Right ventricle myocardium inferior (tissue), 1 donor: ENCODE measurements around the gene USP24. TPM values are rescaled to one million over a fixed set of nuclear protein-coding genes. Genes with fewer than 3 reads are reported as not detected.

Experiments
- ATAC-seq: fragments of 200-7000 bp; cut with Tn5 transposase; one replicate; pipeline ENCODE4 v1.9.1; 2020; ENCODE audit warnings: mild to moderate bottlenecking, moderate library complexity
- DNase-seq: peaks from one replicate; pipeline ENCODE4 v3.0.0; 2021; ENCODE audit errors: missing footprints
- intact Hi-C: fragments of 100-400 bp; cut with DNase I; formaldehyde crosslinking; loops from one replicate; pipeline ENCODE4 v1.11.0; 2022
- total RNA-seq: library from RNA; stranded (reverse); fragmentation: NEBNext Ultra II Directional; extraction: Animal tissue kit (Norgen Biotek cat#: 25700); gene quantifications from one replicate; pipeline ENCODE4 v1.2.1, GENCODE V29; 2021
- donor health status: DM: no; HTN: yes; CAD: no; lungs with severe emphysema.

Gene USP24
- total RNA-seq, 1 donor from 2014 or later, result 34.5 TPM

DNA sequence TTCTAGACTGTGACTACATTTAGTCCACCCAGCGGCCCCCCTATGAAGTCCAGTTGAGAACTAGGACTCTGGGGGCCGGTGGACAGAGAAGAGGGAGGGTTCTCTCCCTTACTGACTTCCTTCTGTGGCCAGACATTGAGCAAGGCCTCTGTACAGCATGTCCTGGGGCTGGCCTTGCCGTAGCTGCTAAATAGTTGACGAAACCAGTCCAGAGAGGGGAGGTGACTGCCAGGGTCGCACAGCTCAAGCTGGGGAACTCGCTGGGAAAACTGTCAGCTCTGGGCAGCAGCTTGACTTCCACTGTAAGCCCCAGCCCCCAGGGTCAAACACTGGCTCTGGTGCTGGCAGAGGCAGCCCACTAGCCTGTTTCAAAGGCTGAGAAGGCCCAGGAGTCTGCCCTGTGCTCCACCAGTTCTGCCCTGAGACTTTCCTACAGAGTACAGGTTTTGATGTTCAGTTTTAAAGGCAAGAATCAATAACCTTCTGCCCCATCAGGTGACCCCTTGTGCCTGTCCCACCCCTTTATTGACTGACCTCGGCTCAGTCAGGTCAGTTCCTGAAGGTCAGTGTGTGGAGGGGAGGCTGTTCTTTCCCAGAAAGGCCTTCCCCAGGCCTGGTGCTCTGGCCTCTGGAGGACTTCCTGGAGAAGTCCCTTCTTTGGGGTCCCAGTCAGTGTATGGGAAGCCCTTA is 161.8 kb downstream of the USP24 start:
- ATAC-seq (peak; percentile 37), DNase-seq (no peak)
- intact Hi-C loops, result no loop called here

DNA sequence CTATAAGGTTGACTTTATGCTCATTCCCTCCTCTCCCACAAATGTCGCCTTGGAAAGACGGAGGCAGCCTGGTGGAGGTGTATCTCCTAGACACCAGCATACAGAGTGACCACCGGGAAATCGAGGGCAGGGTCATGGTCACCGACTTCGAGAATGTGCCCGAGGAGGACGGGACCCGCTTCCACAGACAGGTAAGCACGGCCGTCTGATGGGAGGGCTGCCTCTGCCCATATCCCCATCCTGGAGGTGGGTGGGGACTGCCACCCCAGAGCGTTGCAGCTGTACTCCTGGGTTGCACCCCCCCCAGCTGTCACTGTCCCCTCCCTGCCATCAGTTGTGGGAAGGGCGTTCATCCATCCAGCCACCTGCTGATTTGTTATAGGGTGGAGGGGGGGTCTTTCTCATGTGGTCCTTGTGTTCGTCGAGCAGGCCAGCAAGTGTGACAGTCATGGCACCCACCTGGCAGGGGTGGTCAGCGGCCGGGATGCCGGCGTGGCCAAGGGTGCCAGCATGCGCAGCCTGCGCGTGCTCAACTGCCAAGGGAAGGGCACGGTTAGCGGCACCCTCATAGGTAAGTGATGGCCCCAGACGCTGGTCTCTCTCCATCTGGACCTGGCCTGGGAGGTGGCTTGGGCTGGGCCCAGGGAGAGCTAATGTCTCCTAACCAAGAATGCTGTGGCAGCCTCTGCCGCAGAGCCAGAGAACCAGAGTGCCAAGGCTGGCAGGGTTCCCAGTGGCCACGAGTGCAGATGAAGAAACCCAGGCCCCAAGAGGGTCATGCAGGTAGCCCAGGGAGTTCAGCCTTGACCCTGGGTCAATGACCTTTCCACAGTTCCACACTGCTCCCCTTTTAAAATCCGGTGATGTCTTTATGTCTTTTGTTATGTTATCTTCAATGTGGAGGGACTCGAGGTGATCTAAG is 162.7 kb downstream of the USP24 start:
- intact Hi-C loops, result no loop called here
- ATAC-seq (peak; percentile 21), DNase-seq (no peak)

DNA sequence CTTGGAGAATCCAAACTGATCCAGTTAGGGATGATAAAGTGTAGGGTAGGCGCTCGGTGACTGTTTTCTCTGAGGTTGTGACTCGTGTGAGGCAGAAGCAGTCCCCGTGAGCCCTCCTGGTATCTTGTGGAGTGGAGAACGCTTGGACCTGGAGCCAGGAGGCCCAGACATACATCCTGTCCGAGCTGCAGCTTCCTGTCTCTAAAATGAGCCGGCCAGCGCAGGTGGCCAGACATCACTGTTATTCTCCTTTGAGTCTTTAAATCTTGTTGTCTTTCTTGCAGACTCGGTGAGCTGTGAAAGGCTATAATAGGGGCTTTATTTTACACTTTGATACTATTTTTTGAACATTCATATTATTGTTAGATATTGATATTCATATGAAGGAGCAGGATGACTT is 163.5 kb downstream of the USP24 start:
- ATAC-seq (no peak), DNase-seq (no peak)
- intact Hi-C loops, result no loop called here

DNA sequence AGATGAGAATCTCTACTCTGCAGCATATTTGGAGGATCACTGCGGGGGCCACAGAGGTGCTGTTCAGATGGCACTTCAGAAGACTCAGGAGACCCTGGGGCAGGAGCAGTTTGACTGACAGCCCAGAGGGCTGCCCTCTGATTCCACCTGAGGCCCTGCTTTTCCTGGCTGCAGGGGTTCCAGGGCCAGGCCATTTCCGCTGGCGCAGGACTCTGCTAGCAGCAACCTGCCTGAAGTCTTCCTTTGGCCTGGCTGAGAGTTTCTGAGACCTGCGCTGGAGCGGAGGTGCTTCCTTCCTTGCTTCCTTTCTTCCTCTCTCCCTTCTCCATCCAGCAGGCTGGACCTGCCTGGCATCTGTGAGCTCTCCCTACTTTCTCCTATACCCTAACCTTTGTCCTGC is 164.0 kb downstream of the USP24 start:
- intact Hi-C loops, result no loop called here
- DNase-seq (no peak), ATAC-seq (no peak)

DNA sequence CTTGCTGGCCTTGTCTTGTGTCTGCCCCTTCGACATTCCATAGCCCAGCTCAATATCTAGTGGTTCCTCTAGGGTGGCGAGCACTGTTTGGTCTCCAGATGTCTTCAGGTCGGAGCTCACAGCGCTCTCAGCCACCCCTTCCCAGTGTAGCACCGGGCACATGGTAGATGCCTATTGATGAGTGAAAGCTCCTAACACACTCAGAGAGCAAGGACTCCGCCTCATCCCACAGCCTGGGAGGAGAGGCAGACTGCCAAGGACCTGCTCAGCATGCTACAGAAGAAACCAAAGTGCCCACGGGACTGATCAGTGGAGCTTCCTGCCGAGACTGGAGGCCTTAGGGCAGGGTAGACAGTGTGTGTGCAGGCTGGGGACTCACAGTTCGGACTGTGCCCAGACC is 164.9 kb downstream of the USP24 start:
- peak; percentile 15 for ATAC-seq

DNA sequence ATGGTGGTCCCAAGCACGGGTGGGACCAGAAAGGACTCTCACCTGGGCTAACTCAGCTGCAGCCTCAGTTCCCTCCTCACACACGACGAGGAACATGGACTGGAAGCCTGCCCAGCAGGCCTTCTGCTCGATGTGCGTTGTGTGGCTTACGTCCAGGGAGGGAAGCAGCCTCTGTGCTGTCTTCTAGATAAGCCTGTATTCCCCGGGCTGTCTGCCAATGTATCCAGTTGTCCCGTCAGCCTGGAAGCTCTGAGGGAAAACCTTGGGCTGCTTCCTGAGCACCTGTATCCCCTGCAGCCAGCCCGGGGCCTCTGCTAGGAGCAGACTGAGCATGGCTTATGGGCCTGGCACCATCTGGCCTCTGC is 165.3 kb downstream of the USP24 start:
- intact Hi-C loops, result no loop called here
- ATAC-seq (peak; percentile 51), DNase-seq (no peak)

More for the DNA sequence above, 164.9 kb downstream of the USP24 start:
- intact Hi-C loops, result no loop called here
- no peak for DNase-seq

DNA sequence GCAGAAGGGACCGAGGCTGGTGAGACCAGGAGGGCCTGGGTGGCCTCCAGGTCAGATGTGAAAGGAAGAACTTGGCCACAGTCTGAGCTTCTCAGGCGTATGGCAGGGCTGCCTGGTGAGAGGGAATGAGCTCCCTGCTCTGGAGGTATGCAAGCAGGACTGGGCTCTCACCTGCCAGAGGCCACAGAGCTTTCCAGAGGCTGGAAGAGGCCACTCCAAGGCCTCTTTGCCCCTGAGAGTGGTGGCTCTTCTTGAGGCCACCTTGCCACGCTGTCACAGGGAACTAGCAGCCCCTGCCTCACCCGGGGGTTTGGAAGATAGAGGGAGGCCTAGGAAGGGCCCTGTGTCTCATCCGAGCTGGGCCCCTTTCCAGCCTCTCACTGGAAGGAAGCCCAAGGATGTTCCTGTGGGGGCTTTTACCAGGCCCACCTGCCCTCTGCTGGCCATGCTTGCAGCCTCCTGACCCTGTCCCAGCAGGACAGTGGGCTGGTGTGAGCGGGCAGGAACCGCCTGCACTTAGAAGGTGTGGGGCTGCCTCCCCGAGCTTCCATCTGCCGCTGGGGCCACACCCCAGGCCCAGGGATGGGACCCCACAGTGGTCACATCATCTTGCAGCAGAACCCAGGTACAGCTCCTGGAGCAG is 165.8 kb downstream of the USP24 start:
- peak; percentile 3 for ATAC-seq
- intact Hi-C loops, result no loop called here
- DNase-seq, result no peak

DNA sequence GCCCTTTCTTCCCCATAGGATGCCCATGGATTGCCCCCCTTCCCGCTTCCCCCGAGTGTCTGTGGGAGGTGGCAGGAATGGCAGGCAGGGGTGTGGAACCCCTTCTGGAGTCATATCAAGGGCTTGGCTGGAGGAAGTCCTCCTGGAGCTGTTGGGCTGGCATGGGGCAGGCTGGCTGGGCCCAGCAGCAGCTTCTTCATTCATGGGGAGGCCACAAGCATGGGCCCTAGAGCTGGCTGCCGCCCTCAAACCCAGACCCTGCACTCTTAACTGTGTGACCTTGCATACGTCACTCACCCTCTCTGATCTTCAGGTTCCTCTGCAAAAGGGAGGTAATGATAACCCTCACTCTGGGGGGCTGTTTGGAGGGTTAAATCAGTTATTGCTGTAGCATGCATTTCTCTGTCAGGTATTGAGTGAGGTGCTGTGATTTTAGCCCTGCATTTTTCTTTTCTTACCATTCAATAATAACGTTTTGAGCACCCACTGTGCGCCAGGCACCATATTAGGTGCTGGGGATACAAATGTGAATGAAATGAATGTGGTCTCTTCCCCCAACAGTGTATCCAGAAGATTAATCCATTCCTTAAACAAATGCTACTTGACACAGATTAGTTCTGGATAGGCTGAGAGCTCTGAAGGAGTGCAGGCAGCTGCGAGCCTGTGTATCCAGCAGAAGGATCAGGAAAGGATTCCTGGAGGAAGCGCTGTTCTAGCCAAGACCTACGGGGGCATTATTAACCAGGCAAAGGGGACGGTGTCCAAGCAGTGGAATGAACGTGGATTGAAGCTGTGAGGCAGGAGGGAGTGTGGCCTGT is 166.5 kb downstream of the USP24 start:
- ATAC-seq, result no peak
- no peak for DNase-seq
- intact Hi-C loops, result no loop called here

DNA sequence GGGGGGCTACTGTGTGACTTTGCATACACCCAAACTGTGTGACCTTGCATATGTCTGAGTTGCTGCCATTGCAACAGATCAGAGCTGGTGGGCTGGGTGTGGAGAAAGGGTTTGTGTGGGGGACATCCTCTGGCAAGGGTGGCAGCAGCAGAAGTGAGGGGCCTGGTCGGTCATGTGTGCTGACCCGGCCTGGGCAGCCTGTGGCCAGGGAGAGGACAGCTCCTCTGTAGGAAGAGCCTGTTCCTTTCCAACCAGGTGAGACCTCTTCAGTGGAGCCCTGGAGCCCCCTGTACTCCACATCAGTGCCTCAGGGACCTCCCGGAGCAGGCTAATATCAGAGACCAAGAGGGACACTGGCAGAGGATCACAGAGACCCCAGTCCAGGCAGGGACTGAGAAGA is 167.6 kb downstream of the USP24 start:
- no peak for ATAC-seq

DNA sequence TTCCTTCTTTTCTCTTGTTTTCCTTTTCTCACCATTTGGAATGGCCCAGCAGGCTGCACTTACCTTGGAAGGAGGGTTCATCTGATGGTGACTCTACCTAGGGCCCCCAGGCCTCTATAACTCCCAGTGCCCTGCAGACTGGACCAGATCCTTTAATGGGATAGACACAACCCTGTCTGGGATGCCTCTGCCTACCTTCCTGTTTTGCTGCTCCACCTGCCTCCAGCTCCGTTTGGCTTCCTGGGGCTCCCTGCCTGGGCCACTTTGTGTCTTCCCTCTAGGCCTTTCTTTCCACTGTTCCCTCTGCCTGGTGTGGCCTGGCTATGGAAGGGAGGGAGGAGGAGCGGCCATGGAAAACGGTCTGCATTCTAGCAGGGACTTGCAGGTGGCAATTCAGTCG is 168.3 kb downstream of the USP24 start:
- intact Hi-C loops, result no loop called here
- DNase-seq (no peak), ATAC-seq (no peak)

More for the DNA sequence above, 167.6 kb downstream of the USP24 start:
- no peak for DNase-seq
- intact Hi-C loops, result no loop called here

DNA sequence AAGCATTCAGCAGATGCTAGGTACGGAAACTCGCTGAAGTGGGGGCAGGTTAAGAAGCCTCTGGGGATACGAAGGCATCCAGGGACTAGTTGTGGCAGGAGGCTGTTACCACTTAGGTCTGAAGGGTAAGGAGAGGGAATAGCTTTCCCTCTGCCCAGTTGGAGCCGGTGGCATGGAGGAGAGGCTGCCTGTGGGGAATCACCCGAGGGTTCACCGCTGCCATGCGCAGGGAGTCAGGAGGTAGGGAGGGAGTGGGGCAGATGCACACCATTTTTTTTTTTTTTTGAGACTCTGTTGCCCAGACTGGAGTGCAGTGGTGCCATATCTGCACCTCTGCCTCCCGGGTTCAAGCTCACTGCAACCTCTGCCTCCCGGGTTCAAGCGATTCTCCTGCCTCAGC is 169.7 kb downstream of the USP24 start:
- intact Hi-C loops, result no loop called here
- ATAC-seq (no peak), DNase-seq (no peak)

DNA sequence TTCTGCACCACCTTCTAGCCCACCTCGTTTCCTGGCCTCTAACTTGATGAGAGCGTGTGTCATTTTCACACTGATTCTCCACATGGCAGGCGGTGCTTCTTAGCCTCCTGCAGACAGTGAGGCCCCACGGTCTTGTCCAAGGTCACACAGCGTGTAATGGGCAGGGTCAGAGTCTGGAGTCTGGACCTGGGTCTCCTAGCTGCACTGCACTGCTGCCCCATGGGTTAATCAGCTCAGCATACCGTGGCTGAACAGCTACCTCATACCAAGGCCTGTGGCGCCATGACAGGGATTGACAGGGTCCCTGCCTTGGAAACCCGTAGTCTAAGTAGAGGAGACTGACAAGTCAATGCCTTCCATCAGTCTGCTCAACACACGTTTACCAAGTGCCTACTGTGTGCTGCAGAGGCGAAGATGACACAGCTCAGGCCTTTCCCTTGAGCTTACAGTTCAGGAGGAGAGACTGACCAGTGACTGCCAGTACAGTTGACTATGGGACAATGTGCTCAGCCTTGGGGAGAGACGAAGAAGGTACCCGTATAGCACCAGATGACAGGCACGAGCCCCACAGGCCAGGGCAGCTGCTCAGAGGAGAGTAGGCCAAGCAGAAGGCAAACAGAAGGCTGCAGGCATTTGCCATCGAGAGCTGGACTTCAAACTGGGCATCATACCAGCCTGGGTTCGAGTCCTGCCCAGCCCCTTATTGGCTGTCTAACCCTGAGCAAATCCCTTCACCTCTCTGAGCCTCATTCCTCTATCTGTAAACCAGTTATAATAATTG is 170.4 kb downstream of the USP24 start:
- intact Hi-C loops, result no loop called here
- DNase-seq (no peak), ATAC-seq (no peak)

DNA sequence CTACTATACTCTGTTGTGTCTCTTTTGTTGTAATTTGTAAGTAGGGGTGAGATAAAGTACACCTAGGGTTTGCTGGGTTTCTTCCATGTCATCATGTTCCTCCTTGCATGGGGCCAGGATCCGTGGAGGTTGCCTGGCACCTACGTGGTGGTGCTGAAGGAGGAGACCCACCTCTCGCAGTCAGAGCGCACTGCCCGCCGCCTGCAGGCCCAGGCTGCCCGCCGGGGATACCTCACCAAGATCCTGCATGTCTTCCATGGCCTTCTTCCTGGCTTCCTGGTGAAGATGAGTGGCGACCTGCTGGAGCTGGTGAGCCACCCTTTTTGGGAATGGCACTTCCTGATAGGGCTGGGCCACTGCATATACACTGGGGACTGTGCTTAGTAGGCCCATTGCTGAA is 171.4 kb downstream of the USP24 start:
- DNase-seq (no peak), ATAC-seq (no peak)
- intact Hi-C loops, result no loop called here

DNA sequence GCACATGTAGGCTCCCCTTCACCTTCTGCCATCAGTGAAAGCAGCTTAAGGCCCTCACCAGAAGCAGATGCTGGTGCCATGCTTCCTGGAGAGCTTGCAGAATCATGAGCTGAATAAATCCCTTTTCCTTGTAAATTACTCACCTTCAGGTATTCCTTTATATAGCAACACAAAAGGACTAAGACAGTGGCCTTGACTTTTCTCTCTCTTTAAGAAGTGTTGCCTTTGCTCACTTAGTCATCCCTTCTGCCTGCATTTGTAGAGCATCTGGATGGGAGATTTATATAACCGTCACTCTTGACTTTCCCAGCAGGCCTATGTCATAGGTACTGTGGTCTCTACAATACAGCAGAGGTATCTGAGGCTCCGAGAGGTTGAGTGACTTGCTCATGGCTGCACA is 172.2 kb downstream of the USP24 start:
- intact Hi-C loops, result no loop called here
- no peak for DNase-seq
- ATAC-seq, result no peak

DNA sequence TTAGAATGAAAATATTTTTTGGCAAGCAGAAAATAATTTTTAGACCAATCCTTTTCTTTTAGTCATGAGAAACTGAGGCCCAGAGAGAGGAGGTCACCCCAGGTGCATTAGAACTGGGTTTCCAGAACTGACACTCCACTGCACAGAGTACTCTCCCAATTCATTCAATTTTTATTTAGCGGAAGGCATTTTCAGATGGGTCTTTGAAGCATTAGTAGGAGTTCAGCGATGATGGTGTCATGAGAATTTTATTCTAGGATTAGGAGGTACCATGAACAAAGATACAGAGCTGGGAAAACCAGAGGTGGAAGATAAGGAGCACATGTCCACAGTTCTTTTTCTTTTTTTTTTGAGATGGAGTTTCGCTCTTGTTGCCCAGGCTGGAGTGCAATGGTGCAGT is 173.6 kb downstream of the USP24 start:
- intact Hi-C loops, result no loop called here
- DNase-seq (no peak), ATAC-seq (no peak)

DNA sequence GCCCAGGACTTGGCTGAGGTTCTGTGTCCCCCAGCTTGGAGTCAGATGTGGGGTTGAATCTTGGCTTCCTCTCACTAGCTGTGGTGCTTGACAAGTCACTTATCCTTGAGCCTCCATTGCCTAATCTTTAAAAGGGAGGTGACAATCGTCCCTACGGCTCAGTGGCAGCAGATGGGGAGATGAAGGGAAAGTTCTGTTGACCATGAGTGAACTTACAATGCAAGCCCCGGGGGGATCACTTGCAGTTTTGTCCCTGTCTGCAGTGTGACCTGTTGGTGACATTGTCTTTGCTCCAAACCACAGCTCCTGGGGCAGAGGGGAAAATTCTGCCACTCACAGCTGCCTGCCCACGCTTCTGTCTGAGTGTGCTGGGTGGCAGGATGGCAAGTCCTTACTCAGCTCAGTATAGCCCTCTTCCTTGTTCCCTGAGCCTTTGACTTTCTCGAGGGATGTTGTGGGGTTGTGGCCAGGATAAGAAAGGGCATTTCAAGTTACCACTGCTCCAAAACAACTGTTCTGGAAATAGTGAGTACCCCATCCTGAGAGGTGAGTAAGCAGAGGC is 174.2 kb downstream of the USP24 start:
- no peak for DNase-seq
- intact Hi-C loops, result no loop called here

DNA sequence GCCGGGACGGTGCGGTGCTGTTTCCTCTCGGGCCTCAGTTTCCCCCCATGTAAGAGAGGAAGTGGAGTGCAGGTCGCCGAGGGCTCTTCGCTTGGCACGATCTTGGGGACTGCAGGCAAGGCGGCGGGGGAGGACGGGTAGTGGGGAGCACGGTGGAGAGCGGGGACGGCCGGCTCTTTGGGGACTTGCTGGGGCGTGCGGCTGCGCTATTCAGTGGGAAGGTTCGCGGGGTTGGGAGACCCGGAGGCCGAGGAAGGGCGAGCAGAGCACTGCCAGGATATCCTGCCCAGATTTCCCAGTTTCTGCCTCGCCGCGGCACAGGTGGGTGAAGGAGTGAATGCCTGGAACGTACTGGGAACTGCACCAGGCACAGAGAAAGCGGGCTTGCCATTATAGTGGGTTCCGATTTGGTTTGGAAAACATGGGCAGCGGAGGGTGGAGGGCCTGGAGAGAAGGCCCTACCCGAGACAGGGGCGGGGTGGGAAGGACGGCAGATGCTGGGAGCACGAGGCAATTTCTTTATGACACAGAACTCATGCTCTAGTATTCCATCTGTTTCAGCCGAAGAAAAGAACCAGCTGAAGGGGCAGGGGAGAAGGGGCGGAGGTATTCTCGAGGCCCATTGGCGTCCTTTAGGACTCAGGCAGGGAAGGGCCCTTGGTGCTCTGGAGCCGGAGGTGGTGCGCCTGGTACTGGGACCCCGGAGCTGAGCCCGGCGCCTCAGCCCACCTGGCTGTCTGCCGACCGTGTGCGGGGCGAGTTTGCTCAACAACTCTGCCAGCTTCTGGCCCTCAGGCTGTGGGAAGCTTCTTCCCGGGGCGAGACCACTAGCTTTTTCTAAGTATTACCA is 174.9 kb downstream of the USP24 start:
- ATAC-seq, result no peak
- intact Hi-C loops, result no loop called here
- DNase-seq, result no peak

More for the DNA sequence above, 174.2 kb downstream of the USP24 start:
- ATAC-seq, result no peak
